HEK293T (cell line): ENCODE results near the gene AGAP1.

Experiments
- CTCF ChIA-PET: fragments of 350-600 bp; formaldehyde crosslinking; extraction: SDS; loops from one replicate; lab custom pipeline; 2021; ENCODE audit warnings: antibody characterized with exemption, inconsistent platforms; lab: Yijun Ruan, JAX
- POLR2A ChIA-PET: fragments of 350-600 bp; formaldehyde crosslinking; extraction: SDS; loops from one replicate; lab custom pipeline; 2020; ENCODE audit warnings: antibody characterized with exemption, inconsistent platforms; lab: Yijun Ruan, JAX
- DNase-seq: peaks from one replicate; pipeline ENCODE4 v3.0.0; 2012; ENCODE audit warnings: mixed read lengths; ENCODE audit errors: extremely low spot score
- ARNT ChIP-seq: fragments of 450-650 bp; IDR thresholded peaks from 2 replicates; pipeline ENCODE4 v1.6.1; 2017; ENCODE audit warnings: mild to moderate bottlenecking
- BHLHE40 ChIP-seq: fragments of 450-650 bp; IDR thresholded peaks from 2 replicates; pipeline ENCODE4 v1.6.1; 2016; ENCODE audit warnings: mild to moderate bottlenecking, moderate library complexity, borderline replicate concordance
- CTBP1 ChIP-seq: fragments of 450-650 bp; IDR thresholded peaks from 2 replicates; pipeline ENCODE4 v1.6.1; 2016; ENCODE audit warnings: borderline replicate concordance
- ELF4 ChIP-seq: fragments of 450-650 bp; IDR thresholded peaks from 2 replicates; pipeline ENCODE4 v1.6.1; 2017; ENCODE audit warnings: antibody characterized with exemption
- FOXA1 ChIP-seq: fragments of 450-650 bp; IDR thresholded peaks from 2 replicates; pipeline ENCODE4 v1.6.1; 2016; ENCODE audit warnings: mild to moderate bottlenecking
- FOXK2 ChIP-seq: fragments of 450-650 bp; IDR thresholded peaks from 2 replicates; pipeline ENCODE4 v1.6.1; 2016; ENCODE audit warnings: mild to moderate bottlenecking
- FOXM1 ChIP-seq: fragments of 450-650 bp; IDR thresholded peaks from 2 replicates; pipeline ENCODE4 v1.6.1; 2017; ENCODE audit warnings: mild to moderate bottlenecking, borderline replicate concordance
- HDGF ChIP-seq: fragments of 450-650 bp; IDR thresholded peaks from 2 replicates; pipeline ENCODE4 v1.6.1; 2017; ENCODE audit warnings: antibody characterized with exemption, borderline replicate concordance
- L3MBTL2 ChIP-seq: fragments of 450-650 bp; conservative IDR thresholded peaks from 2 replicates; pipeline ENCODE4 v1.6.1; 2016; ENCODE audit warnings: mild to moderate bottlenecking
- LEF1 ChIP-seq: fragments of 450-650 bp; IDR thresholded peaks from 2 replicates; pipeline ENCODE4 v1.6.1; 2017; ENCODE audit warnings: mild to moderate bottlenecking, borderline replicate concordance
- NFRKB ChIP-seq: fragments of 450-650 bp; IDR thresholded peaks from 2 replicates; pipeline ENCODE4 v1.6.1; 2016; ENCODE audit warnings: mild to moderate bottlenecking, moderate library complexity
- SP1 ChIP-seq: fragments of 450-650 bp; IDR thresholded peaks from 2 replicates; pipeline ENCODE4 v1.6.1; 2017
- SUZ12 ChIP-seq: fragments of 450-650 bp; IDR thresholded peaks from 2 replicates; pipeline ENCODE4 v1.6.1; 2016; ENCODE audit warnings: mild to moderate bottlenecking
- TARDBP ChIP-seq: fragments of 450-650 bp; IDR thresholded peaks from 2 replicates; pipeline ENCODE4 v1.6.1; 2016
- ZNF384 ChIP-seq: fragments of 450-650 bp; IDR thresholded peaks from 2 replicates; pipeline ENCODE4 v1.6.1; 2016
- TF ChIP-seq, protein P1 (sequence below): fragments of 450-650 bp; IDR thresholded peaks from 2 replicates; pipeline ENCODE4 v1.6.1; 2016

Gene AGAP1

GRCh38 chr2:235988271-235989015 is 494.6 kb downstream of the AGAP1 start:
- DNase-seq: no peak
- POLR2A ChIA-PET: no interaction called here
- TF ChIP-seq FOXM1 (no peak), CTBP1 (no peak), ARNT (no peak), L3MBTL2 (no peak), HDGF (no peak), FOXA1 (no peak), NFRKB (no peak), TARDBP (no peak), LEF1 (no peak), ZNF384 (no peak), SUZ12 (no peak), ELF4 (no peak), FOXK2 (no peak), BHLHE40 (no peak), SP1 (no peak)
- TF ChIP-seq, protein P1, sequence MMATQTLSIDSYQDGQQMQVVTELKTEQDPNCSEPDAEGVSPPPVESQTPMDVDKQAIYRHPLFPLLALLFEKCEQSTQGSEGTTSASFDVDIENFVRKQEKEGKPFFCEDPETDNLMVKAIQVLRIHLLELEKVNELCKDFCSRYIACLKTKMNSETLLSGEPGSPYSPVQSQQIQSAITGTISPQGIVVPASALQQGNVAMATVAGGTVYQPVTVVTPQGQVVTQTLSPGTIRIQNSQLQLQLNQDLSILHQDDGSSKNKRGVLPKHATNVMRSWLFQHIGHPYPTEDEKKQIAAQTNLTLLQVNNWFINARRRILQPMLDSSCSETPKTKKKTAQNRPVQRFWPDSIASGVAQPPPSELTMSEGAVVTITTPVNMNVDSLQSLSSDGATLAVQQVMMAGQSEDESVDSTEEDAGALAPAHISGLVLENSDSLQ: no peak
- CTCF ChIA-PET: no interaction called here

DNA sequence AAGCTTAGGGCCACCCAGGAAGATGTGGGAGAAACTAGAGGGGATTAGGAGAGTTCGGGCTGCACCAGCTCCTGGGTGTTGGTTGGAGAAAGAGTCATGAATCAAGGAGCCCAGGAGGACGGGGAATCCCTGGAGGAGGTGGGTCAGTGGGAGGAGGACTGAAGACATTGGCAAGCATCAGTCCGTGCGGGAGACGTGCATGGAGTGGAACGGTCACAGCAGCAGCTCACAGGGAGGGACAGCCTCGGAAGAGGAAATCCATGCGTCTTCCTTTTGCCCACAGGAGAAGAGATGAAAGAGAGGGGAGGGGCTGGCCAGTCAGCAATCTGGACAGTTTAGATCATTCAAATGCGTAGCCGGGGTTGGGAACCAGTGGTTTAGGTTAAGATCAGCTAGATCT is 495.7 kb downstream of the AGAP1 start:
- no peak for DNase-seq
- CTCF ChIA-PET: no interaction called here

DNA sequence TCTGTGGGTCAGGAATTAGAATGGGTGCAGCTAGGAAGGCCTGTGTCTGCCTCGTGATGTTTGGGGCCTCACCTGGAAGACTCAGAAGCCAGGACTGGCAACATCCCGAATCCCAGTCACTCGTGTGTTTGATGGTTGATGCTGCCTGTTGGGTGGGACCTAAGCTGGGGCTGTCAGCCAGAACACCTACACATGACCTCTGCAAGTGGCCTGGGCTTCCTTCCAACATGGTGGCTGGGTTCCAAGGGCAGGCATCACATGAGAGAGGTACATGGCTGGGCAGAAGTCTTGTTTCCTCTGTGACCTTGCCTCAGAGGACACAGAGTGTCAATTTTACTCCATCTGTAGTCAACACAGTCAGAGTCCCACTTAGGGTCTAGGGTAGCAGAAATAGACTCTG is 496.5 kb downstream of the AGAP1 start:
- no peak for DNase-seq

More for the DNA sequence above, 495.7 kb downstream of the AGAP1 start:
- TF ChIP-seq FOXM1 (no peak), L3MBTL2 (no peak), TARDBP (no peak), SUZ12 (no peak), ELF4 (no peak), SP1 (no peak), CTBP1 (no peak), NFRKB (no peak), LEF1 (no peak), FOXA1 (no peak), BHLHE40 (no peak), HDGF (no peak), ZNF384 (no peak), FOXK2 (no peak), ARNT (no peak)
- TF ChIP-seq, protein P1: no peak
- POLR2A ChIA-PET: no interaction called here

GRCh38 chr2:235992024-235992423 is 498.2 kb downstream of the AGAP1 start:
- ChIA-PET POLR2A (no interaction called here), CTCF (no interaction called here)
- TF ChIP-seq SP1: no peak
- no peak for TF ChIP-seq HDGF
- no peak for TF ChIP-seq SUZ12
- TF ChIP-seq TARDBP: no peak
- DNase-seq: no peak

More for the DNA sequence above, 496.5 kb downstream of the AGAP1 start:
- TF ChIP-seq L3MBTL2: no peak
- no peak for TF ChIP-seq NFRKB
- no peak for TF ChIP-seq FOXM1
- TF ChIP-seq, protein P1: no peak
- no peak for TF ChIP-seq SUZ12
- no peak for TF ChIP-seq FOXA1
- TF ChIP-seq ELF4: no peak
- TF ChIP-seq FOXK2: no peak
- no peak for TF ChIP-seq TARDBP
- no peak for TF ChIP-seq BHLHE40
- no peak for TF ChIP-seq LEF1
- TF ChIP-seq SP1: no peak
- no peak for TF ChIP-seq CTBP1
- no peak for TF ChIP-seq ZNF384
- TF ChIP-seq ARNT: no peak
- TF ChIP-seq HDGF: no peak
- POLR2A ChIA-PET: no interaction called here
- CTCF ChIA-PET: no interaction called here

- CTCF ChIA-PET: no interaction called here
- no peak for DNase-seq
- POLR2A ChIA-PET: no interaction called here
- no peak for TF ChIP-seq NFRKB
- TF ChIP-seq HDGF: no peak
- no peak for TF ChIP-seq CTBP1
- no peak for TF ChIP-seq L3MBTL2
- no peak for TF ChIP-seq FOXM1
- TF ChIP-seq LEF1: no peak
- TF ChIP-seq ARNT: no peak
- TF ChIP-seq ELF4: no peak
Measured at GRCh38 chr2:235996419-235996818, 502.6 kb downstream of the AGAP1 start.

- ChIA-PET POLR2A (no interaction called here), CTCF (no interaction called here)
- DNase-seq: no peak
- TF ChIP-seq FOXK2: no peak
- no peak for TF ChIP-seq ELF4
- TF ChIP-seq ZNF384: no peak
- no peak for TF ChIP-seq TARDBP
- TF ChIP-seq SP1: no peak
- TF ChIP-seq, protein P1: no peak
- no peak for TF ChIP-seq CTBP1
- TF ChIP-seq SUZ12: no peak
- no peak for TF ChIP-seq L3MBTL2
- no peak for TF ChIP-seq ARNT
- no peak for TF ChIP-seq NFRKB
Measured at GRCh38 chr2:235999011-235999410, 505.2 kb downstream of the AGAP1 start.
